OCI-M2 (cell line): Measurements from ENCODE around the gene OR52J3.

Experiments
- DNase-seq: peaks from one replicate; lab custom pipeline; 2025; ENCODE audit not compliant: unreplicated experiment; lab: John Stamatoyannopoulos, UW

OR52J3 gene

DNA sequence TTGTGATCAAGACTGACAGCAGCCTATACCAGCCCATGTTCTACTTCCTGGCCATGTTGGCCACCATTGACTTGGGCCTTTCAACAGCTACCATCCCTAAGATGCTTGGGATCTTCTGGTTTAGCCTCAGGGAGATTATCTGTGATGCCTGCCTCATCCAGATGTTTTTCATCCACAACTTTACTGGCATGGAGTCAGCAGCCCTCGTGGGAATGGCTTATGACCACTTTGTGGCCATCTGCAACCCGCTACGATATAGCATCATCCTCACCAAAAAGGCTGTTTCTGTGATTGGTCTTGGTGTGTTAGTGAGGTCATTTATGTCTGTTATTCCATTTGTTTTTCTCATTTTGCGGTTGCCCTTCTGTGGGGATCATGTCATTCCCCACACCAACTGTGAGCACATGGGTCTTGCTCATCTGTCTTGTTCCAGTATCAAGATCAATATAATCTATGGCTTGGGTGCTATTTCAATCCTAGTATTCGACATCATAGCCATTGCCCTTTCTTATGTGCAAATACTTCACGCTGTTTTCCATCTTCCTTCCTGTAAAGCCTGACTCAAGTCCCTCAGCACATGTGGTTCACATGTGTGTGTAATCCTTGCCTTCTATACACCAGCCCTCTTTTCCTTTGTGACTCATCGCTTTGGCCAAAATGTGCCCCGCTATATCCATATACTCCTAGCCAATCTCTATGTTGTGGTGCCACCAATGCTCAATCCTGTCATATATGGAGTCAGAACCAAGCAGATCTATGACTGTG lies 46.7 kb downstream of the OR52J3 start:
- DNase-seq: no peak

DNA sequence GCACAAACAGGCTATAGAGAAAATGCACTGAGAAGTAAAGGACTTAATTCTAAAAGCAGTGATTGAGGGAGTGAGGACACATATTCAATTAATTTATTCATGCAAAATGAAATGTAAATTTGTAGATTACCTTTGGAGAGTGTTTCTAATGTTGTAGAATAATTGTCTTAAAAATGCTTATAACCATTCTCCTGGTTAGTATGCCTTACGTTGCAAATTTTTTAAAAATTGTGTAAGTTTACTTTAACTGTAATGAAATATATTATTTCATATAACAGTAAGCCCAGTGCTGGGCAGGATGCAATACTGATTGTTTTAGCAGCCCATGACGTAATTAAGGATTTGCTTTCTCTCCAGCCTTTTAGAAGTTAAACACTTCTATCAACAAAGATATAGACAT lies 49.7 kb downstream of the OR52J3 start:
- no peak for DNase-seq
